ENCODE data around the gene TSC22D2.

- TF ChIP-seq, protein P1, sequence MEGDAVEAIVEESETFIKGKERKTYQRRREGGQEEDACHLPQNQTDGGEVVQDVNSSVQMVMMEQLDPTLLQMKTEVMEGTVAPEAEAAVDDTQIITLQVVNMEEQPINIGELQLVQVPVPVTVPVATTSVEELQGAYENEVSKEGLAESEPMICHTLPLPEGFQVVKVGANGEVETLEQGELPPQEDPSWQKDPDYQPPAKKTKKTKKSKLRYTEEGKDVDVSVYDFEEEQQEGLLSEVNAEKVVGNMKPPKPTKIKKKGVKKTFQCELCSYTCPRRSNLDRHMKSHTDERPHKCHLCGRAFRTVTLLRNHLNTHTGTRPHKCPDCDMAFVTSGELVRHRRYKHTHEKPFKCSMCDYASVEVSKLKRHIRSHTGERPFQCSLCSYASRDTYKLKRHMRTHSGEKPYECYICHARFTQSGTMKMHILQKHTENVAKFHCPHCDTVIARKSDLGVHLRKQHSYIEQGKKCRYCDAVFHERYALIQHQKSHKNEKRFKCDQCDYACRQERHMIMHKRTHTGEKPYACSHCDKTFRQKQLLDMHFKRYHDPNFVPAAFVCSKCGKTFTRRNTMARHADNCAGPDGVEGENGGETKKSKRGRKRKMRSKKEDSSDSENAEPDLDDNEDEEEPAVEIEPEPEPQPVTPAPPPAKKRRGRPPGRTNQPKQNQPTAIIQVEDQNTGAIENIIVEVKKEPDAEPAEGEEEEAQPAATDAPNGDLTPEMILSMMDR (IDR thresholded peaks at IDR 0.05) = no peak
- TF ChIP-seq POLR2A (IDR thresholded peaks at IDR 0.05) = no peak
- TF ChIP-seq EP300 (IDR thresholded peaks at IDR 0.05) = no peak
- TF ChIP-seq POLR2AphosphoS5 (IDR thresholded peaks at IDR 0.05) = no peak
Measured at GRCh38 chr3:150401285-150401684, 6.8 kb upstream of the TSC22D2 start.

All from sigmoid colon (tissue), 4 donors.